HAP-1 (cell line): ENCODE data around the gene FKBP14.
"Not testable (repeated sequence)": the region's sequence is repeated elsewhere in the genome, so short reads cannot be mapped to it uniquely, and the experiment has no call there.

Source experiments
- DNase-seq, 2 experiments: peaks; one replicate each; pipeline ENCODE4 v3.0.0-alpha.2; 2016 to 2020; ENCODE audit warnings: low spot score in 2 of 2
- H3K27me3 ChIP-seq: fragments of 250-450 bp; sonication (Bioruptor Pico); 2 replicates; pipeline ENCODE4 v1.5.1; 2020; ENCODE audit warnings: low read depth, mild to moderate bottlenecking, moderate library complexity
- H3K36me3 ChIP-seq: fragments of 250-450 bp; sonication (Bioruptor Pico); replicated peaks from 2 replicates; pipeline ENCODE4 v1.5.1; 2020; ENCODE audit warnings: mild to moderate bottlenecking
- H3K4me1 ChIP-seq: fragments of 250-450 bp; sonication (Bioruptor Pico); 2 replicates; pipeline ENCODE4 v1.5.1; 2020; ENCODE audit warnings: mild to moderate bottlenecking
- H3K4me3 ChIP-seq: fragments of 250-450 bp; sonication (Bioruptor Pico); 2 replicates; pipeline ENCODE4 v1.5.1; 2020; ENCODE audit warnings: mild to moderate bottlenecking, moderate library complexity
- H3K9me3 ChIP-seq: fragments of 250-450 bp; sonication (Bioruptor Pico); 2 replicates; pipeline ENCODE4 v1.5.1; 2020; ENCODE audit warnings: mild to moderate bottlenecking, moderate library complexity
- in situ Hi-C: fragments of 300-500 bp; cut with MboI; formaldehyde crosslinking; loops from 3 replicates; pipeline ENCODE4 v1.14.3; 2020; ENCODE audit warnings: low sequenced_read_pairs, inconsistent platforms, mixed read lengths

The FKBP14 gene

GRCh38 chr7:29974286-29974685 is 52.2 kb downstream of the FKBP14 start:
- Histone ChIP-seq H3K27me3 (no peaks in the 10 kb centered on the region), H3K4me1 (0 out of 2 replicates have a peak, but pooled peaks cover 2% of the 10 kb centered on the region), H3K4me3 (no peak overlapping the region), H3K36me3 (peaks cover 4% of the 10 kb centered on the region; the same call in 1 of the 2 replicates), H3K9me3 (no peaks in the 10 kb centered on the region)
- in situ Hi-C loops, result no loop called here
- no peak for DNase-seq

GRCh38 chr7:29972315-29972669 is 54.2 kb downstream of the FKBP14 start:
- Histone ChIP-seq H3K36me3 (peaks cover 22% of the 10 kb centered on the region), H3K4me3 (no peak overlapping the region), H3K27me3 (no peaks in the 10 kb centered on the region), H3K4me1 (0 out of 2 replicates have a peak, but pooled peaks cover 2% of the 10 kb centered on the region), H3K9me3 (no peaks in the 10 kb centered on the region)
- in situ Hi-C loops, result no loop called here
- no peak for DNase-seq

GRCh38 chr7:29971566-29972314 is 54.8 kb downstream of the FKBP14 start:
- Histone ChIP-seq H3K27me3 (no peaks in the 10 kb centered on the region), H3K4me3 (no peak overlapping the region), H3K9me3 (no peaks in the 10 kb centered on the region), H3K4me1 (0 out of 2 replicates have a peak, but pooled peaks cover 2% of the 10 kb centered on the region), H3K36me3 (peaks cover 22% of the 10 kb centered on the region)
- no peak for DNase-seq
- in situ Hi-C loops, result no loop called here

GRCh38 chr7:29970158-29970557 is 56.3 kb downstream of the FKBP14 start:
- no peaks in the 10 kb centered on the region for H3K9me3 ChIP-seq
- no peaks in the 10 kb centered on the region for H3K27me3 ChIP-seq
- DNase-seq, result no peak
- 0 out of 2 replicates have a peak, but pooled peaks cover 2% of the 10 kb centered on the region for H3K4me1 ChIP-seq
- in situ Hi-C loops, result no loop called here
- peaks cover 22% of the 10 kb centered on the region for H3K36me3 ChIP-seq
- no peak overlapping the region for H3K4me3 ChIP-seq

GRCh38 chr7:29969738-29970137 is 56.8 kb downstream of the FKBP14 start:
- no peaks in the 10 kb centered on the region for H3K27me3 ChIP-seq
- no peak overlapping the region for H3K4me3 ChIP-seq
- H3K9me3 ChIP-seq, result no peaks in the 10 kb centered on the region
- no peak for DNase-seq
- 0 out of 2 replicates have a peak, but pooled peaks cover 2% of the 10 kb centered on the region for H3K4me1 ChIP-seq
- peaks cover 22% of the 10 kb centered on the region for H3K36me3 ChIP-seq
- in situ Hi-C loops, result no loop called here

GRCh38 chr7:29968683-29969395 is 57.7 kb downstream of the FKBP14 start:
- in situ Hi-C loops, result no loop called here
- Histone ChIP-seq H3K36me3 (peaks cover 22% of the 10 kb centered on the region), H3K4me1 (0 out of 2 replicates have a peak, but pooled peaks cover 2% of the 10 kb centered on the region), H3K4me3 (no peak overlapping the region), H3K27me3 (no peaks in the 10 kb centered on the region), H3K9me3 (no peaks in the 10 kb centered on the region)
- DNase-seq, result no peak

GRCh38 chr7:29965030-29965429 is 61.5 kb downstream of the FKBP14 start:
- Histone ChIP-seq H3K9me3 (no peaks in the 10 kb centered on the region), H3K4me1 (no peaks in the 10 kb centered on the region), H3K4me3 (no peak overlapping the region), H3K27me3 (no peaks in the 10 kb centered on the region), H3K36me3 (peaks cover 27% of the 10 kb centered on the region)
- DNase-seq, result no peak
- in situ Hi-C loops, result no loop called here

GRCh38 chr7:29962035-29962434 is 64.5 kb downstream of the FKBP14 start:
- in situ Hi-C loops, result no loop called here
- H3K4me1 ChIP-seq, result no peaks in the 10 kb centered on the region
- peaks cover 8% of the 10 kb centered on the region for H3K36me3 ChIP-seq
- H3K4me3 ChIP-seq, result no peak overlapping the region
- H3K9me3 ChIP-seq, result no peaks in the 10 kb centered on the region
- no peaks in the 10 kb centered on the region for H3K27me3 ChIP-seq
- DNase-seq, result no peak

- H3K9me3 ChIP-seq, DNase-seq, H3K4me3 ChIP-seq, H3K4me1 ChIP-seq, H3K36me3 ChIP-seq, in situ Hi-C loops, H3K27me3 ChIP-seq: not testable (repeated sequence)
Observed at GRCh38 chr7:29961611-29962010, 64.9 kb downstream of the FKBP14 start.
